H9 (cell line): ENCODE results near the gene GYG2. TPM values are rescaled to one million over a fixed set of nuclear protein-coding genes. Genes with fewer than 3 reads are reported as not detected.
A peak's percentile ranks its signal among the peaks of the same experiment; 100 is the strongest.

Experiments
- DNase-seq: peaks from one replicate; pipeline ENCODE4 v3.0.0-alpha.2; 2017
- H2AFZ ChIP-seq: one replicate; pipeline ENCODE4 v1.6.1; 2013; ENCODE audit warnings: mild to moderate bottlenecking, low read length, control low read depth, moderate library complexity
- H2AK5ac ChIP-seq: 2 replicates; pipeline ENCODE4 v1.6.1; 2013; ENCODE audit warnings: low read length, control low read depth, mixed read lengths; ENCODE audit not compliant: insufficient read length
- H2BK120ac ChIP-seq: one replicate; pipeline ENCODE4 v1.6.1; 2013; ENCODE audit warnings: low read depth, mild to moderate bottlenecking, low read length, control low read depth, inconsistent platforms; ENCODE audit not compliant: poor library complexity, severe bottlenecking
- H2BK12ac ChIP-seq: 2 replicates; pipeline ENCODE4 v1.6.1; 2013; ENCODE audit warnings: low read length, control low read depth, mixed read lengths, low read depth; ENCODE audit not compliant: insufficient read length
- H2BK15ac ChIP-seq: 2 replicates; pipeline ENCODE4 v1.6.1; 2013; ENCODE audit warnings: low read depth, low read length, control low read depth
- H2BK20ac ChIP-seq: one replicate; pipeline ENCODE4 v1.6.1; 2013; ENCODE audit warnings: low read depth, mild to moderate bottlenecking, low read length, control low read depth, inconsistent platforms; ENCODE audit not compliant: poor library complexity, severe bottlenecking
- H2BK5ac ChIP-seq: 2 replicates; pipeline ENCODE4 v1.6.1; 2013; ENCODE audit warnings: low read length, control low read depth, mixed read lengths; ENCODE audit not compliant: insufficient read length
- H3K14ac ChIP-seq: 2 replicates; pipeline ENCODE4 v1.6.1; 2013; ENCODE audit warnings: low read length, control low read depth; ENCODE audit not compliant: insufficient read depth
- H3K18ac ChIP-seq: 2 replicates; pipeline ENCODE4 v1.6.1; 2013; ENCODE audit warnings: low read depth, mild to moderate bottlenecking, mixed read lengths, low read length, control low read depth; ENCODE audit not compliant: insufficient read length
- H3K23ac ChIP-seq: 2 replicates; pipeline ENCODE4 v1.6.1; 2013; ENCODE audit warnings: low read length, control low read depth, mixed read lengths, low read depth; ENCODE audit not compliant: insufficient read length
- H3K23me2 ChIP-seq: 2 replicates; pipeline ENCODE4 v1.6.1; 2013; ENCODE audit warnings: low read depth, mild to moderate bottlenecking, mixed read lengths, low read length, control low read depth; ENCODE audit not compliant: insufficient read length, poor library complexity, severe bottlenecking
- H3K27ac ChIP-seq: 2 replicates; pipeline ENCODE4 v1.5.1; 2013; ENCODE audit warnings: low read length, control low read depth, mixed read lengths, low read depth; ENCODE audit not compliant: insufficient read length
- H3K27me3 ChIP-seq: 2 replicates; pipeline ENCODE4 v1.6.1; 2013; ENCODE audit warnings: low read length, control low read depth, inconsistent platforms; ENCODE audit not compliant: insufficient read depth
- H3K4ac ChIP-seq: 2 replicates; pipeline ENCODE4 v1.6.1; 2013; ENCODE audit warnings: low read depth, mild to moderate bottlenecking, control low read depth, inconsistent platforms, low read length, moderate library complexity
- H3K4me1 ChIP-seq: 2 replicates; pipeline ENCODE4 v1.6.1; 2013; ENCODE audit warnings: low read length, control low read depth, inconsistent platforms; ENCODE audit not compliant: insufficient read depth
- H3K4me2 ChIP-seq: 2 replicates; pipeline ENCODE4 v1.6.1; 2013; ENCODE audit warnings: low read length, control low read depth, mixed read lengths; ENCODE audit not compliant: insufficient read length, insufficient read depth
- H3K56ac ChIP-seq: 2 replicates; pipeline ENCODE4 v1.6.1; 2013; ENCODE audit warnings: low read depth, mild to moderate bottlenecking, mixed read lengths, low read length, control low read depth; ENCODE audit not compliant: insufficient read length
- H3K79me1 ChIP-seq: 2 replicates; pipeline ENCODE4 v1.6.1; 2013; ENCODE audit warnings: low read depth, mild to moderate bottlenecking, moderate library complexity, low read length, control low read depth, inconsistent platforms; ENCODE audit not compliant: insufficient read depth, poor library complexity, severe bottlenecking
- H3K79me2 ChIP-seq: 2 replicates; pipeline ENCODE4 v1.6.1; 2013; ENCODE audit warnings: low read length, control low read depth, inconsistent platforms; ENCODE audit not compliant: insufficient read depth
- H3K9ac ChIP-seq: 2 replicates; pipeline ENCODE4 v1.6.1; 2013; ENCODE audit warnings: low read length, control low read depth, mixed read lengths; ENCODE audit not compliant: insufficient read length; ENCODE audit errors: extremely low read depth
- H3K9me3 ChIP-seq: one replicate; pipeline ENCODE4 v1.6.1; 2013; ENCODE audit warnings: low read depth, low read length, inconsistent platforms; ENCODE audit not compliant: control insufficient read depth
- H3T11ph ChIP-seq: one replicate; pipeline ENCODE4 v1.6.1; 2013; ENCODE audit warnings: mild to moderate bottlenecking, low read length, control low read depth, inconsistent platforms
- H4K20me1 ChIP-seq: one replicate; pipeline ENCODE4 v1.6.1; 2013; ENCODE audit not compliant: control insufficient read depth, insufficient read length, insufficient read depth
- H4K5ac ChIP-seq: 2 replicates; pipeline ENCODE4 v1.6.1; 2013; ENCODE audit warnings: low read depth, mild to moderate bottlenecking, mixed read lengths, low read length, control low read depth; ENCODE audit not compliant: insufficient read length
- H4K8ac ChIP-seq: replicated peaks from 2 replicates; pipeline ENCODE4 v1.6.1; 2013; ENCODE audit warnings: low read length, control low read depth, mixed read lengths, low read depth; ENCODE audit not compliant: insufficient read length
- H4K91ac ChIP-seq: 2 replicates; pipeline ENCODE4 v1.6.1; 2013; ENCODE audit warnings: low read depth, mild to moderate bottlenecking, moderate library complexity, mixed read lengths, low read length, control low read depth; ENCODE audit not compliant: insufficient read length
- H3K27ac Mint-ChIP-seq, 3 experiments: 2 replicates in 2 of 3; 3 replicates in 1 of 3; pipeline ENCODE4 v1.8.0; 2020 to 2021; ENCODE audit warnings: mixed read lengths in 3 of 3, mild to moderate bottlenecking in 1 of 3, moderate library complexity in 1 of 3
- H3K27me3 Mint-ChIP-seq: 2 replicates; pipeline ENCODE4 v1.8.0; 2021; ENCODE audit warnings: low read depth, mild to moderate bottlenecking, moderate library complexity, mixed read lengths
- H3K36me3 Mint-ChIP-seq, 3 experiments: 2 replicates in 2 of 3; 3 replicates in 1 of 3; pipeline ENCODE4 v1.8.0; 2020 to 2021; ENCODE audit warnings: low read depth in 3 of 3, mixed read lengths in 3 of 3; ENCODE audit not compliant: insufficient read depth in 1 of 3
- H3K4me1 Mint-ChIP-seq, 2 experiments: 2 replicates each; pipeline ENCODE4 v1.8.0; 2020; ENCODE audit warnings: mixed read lengths in 2 of 2
- H3K4me3 Mint-ChIP-seq, 2 experiments: 2 replicates in 1 of 2; 3 replicates in 1 of 2; pipeline ENCODE4 v1.8.0; 2020 to 2021; ENCODE audit warnings: mild to moderate bottlenecking in 2 of 2, mixed read lengths in 2 of 2, moderate library complexity in 1 of 2
- H3K9me3 Mint-ChIP-seq, 2 experiments: 2 replicates in 1 of 2; 3 replicates in 1 of 2; pipeline ENCODE4 v1.8.0; 2020; ENCODE audit warnings: mild to moderate bottlenecking in 2 of 2, mixed read lengths in 2 of 2, moderate library complexity in 1 of 2
- CTCF ChIP-seq: fragments of 200-600 bp; sonication (generic); conservative IDR thresholded peaks from 3 replicates; pipeline ENCODE4 v1.8.0; 2021; ENCODE audit warnings: antibody characterized with exemption, mild to moderate bottlenecking
- WGBS: extraction: QIAGEN DNeasy Blood & Tissue Kit; methylation state at CpG from one replicate; pipeline ENCODE4 v1.1.7; 2013; ENCODE audit warnings: missing lambda C conversion rate, low lambda C conversion rate, mixed read lengths; ENCODE audit not compliant: insufficient read length; ENCODE audit errors: extremely low coverage; 5-methylcytosine and 5-hydroxymethylcytosine counted together
- total RNA-seq: library from RNA; stranded (reverse); gene quantifications from 2 replicates; pipeline ENCODE4 v1.2.1, GENCODE V29; 2021

Gene GYG2
- total RNA-seq, 1 experiment from 2014 or later, result 95.9 TPM

- no peaks in the 10 kb centered on the region for H3K9me3 ChIP-seq
- no peak overlapping the region for H4K5ac ChIP-seq
- H2BK5ac ChIP-seq, result no peak overlapping the region
- no peaks in the 10 kb centered on the region for H3K79me1 ChIP-seq
- peaks cover 35 to 57% (median 57%) of the 10 kb centered on the region in 3 experiments for H3K36me3 Mint-ChIP-seq
- H2AFZ ChIP-seq, result no peak overlapping the region
- TF ChIP-seq CTCF, result no peak
- no peak overlapping the region for H3K14ac ChIP-seq
- no peak for DNase-seq
- no peak overlapping the region for H3K27ac ChIP-seq
- no peak overlapping the region for H3K23ac ChIP-seq
- H4K20me1 ChIP-seq, result no peaks in the 10 kb centered on the region
- H3K4ac ChIP-seq, result no peak overlapping the region
- no peak overlapping the region for H3T11ph ChIP-seq
- H2AK5ac ChIP-seq, result no peak overlapping the region
- H4K8ac ChIP-seq, result no peak overlapping the region
- H3K9ac ChIP-seq, result no peak overlapping the region
- no peak overlapping the region for H2BK12ac ChIP-seq
- peak overlapping the region in 1 of 3 experiments; percentile 30; a peak in 1 of 7 replicates for H3K27ac Mint-ChIP-seq
- no peaks in the 10 kb centered on the region for H3K23me2 ChIP-seq
- H2BK120ac ChIP-seq, result no peak overlapping the region
- no peak overlapping the region for H4K91ac ChIP-seq
- WGBS, result no CpG with 5 or more reads among the region's 2 CpGs
- H3K56ac ChIP-seq, result no peak overlapping the region
- H2BK15ac ChIP-seq, result no peak overlapping the region
- H3K4me3 Mint-ChIP-seq, result no peak overlapping the region
- no peak overlapping the region for H3K4me2 ChIP-seq
- peaks cover 5 to 12% of the 10 kb centered on the region in 2 experiments; a peak in 3 of 5 replicates for H3K9me3 Mint-ChIP-seq
- no peaks in the 10 kb centered on the region for H3K79me2 ChIP-seq
- H3K4me1 Mint-ChIP-seq, result peaks cover 12 to 14% of the 10 kb centered on the region in 2 experiments
- no peak overlapping the region for H2BK20ac ChIP-seq
- H3K27me3 ChIP-seq, result no peaks in the 10 kb centered on the region
- no peak overlapping the region for H3K18ac ChIP-seq
- H3K4me1 ChIP-seq, result no peaks in the 10 kb centered on the region
- no peaks in the 10 kb centered on the region for H3K27me3 Mint-ChIP-seq
Observed at GRCh38 chrX:2871831-2872230, 43.1 kb downstream of the GYG2 start.
